ENCODE measurements around the gene QRICH2. TPM values are rescaled to one million over a fixed set of nuclear protein-coding genes. Genes with fewer than 3 reads are reported as not detected.

Gene QRICH2
- total and polyA plus RNA-seq, 9 of the 15 experiments (the other 6 are each of a cell fraction or from before 2014, with no cell fraction given) = 0.03 to 1.6 (median 0.81) TPM

DNA sequence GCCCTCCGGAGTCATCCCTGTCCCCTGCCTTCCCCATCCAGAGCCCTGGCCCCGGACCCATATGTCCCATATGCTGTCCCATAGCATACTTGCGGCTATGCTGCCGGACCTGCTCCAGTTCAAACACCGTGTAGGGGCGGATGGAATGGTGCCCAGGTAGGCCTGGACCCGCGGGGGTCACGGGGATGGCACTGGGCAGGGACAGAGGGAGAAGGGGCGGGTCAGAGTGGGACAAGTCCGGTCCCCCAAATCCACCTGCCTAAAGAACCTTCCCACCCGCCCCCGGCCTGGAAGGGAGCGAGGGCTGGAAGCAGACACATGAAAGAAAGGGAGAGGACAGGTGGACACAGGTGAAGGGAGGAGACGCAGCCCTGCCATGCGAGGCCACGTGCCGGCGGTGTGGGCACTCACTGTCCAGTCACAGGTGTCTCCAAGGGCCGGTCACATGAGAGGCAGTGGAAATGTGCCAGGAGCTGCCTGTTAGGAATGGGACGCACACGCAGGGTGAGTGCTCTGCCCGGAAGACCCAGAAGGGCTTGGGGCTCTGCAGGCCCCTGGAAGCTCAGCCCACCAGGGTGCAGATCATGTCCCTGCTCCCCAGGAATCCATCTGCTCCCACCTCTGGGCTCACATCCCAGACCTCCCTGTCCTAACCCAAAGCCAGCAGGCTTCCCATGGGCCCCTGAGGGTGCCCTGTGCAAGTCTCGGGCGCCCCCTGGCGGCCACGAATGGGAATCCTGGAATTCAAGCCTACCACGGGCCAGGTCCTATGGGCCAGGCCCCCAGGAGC lies 28.9 kb downstream of the QRICH2 start (continued):
- TF ChIP-seq PBX2 (CRISPR knock-in tag; IDR thresholded peaks at IDR 0.05; ENCODE audit: low read depth) = no peak
- no peak for TF ChIP-seq PBX2 (tag; conservative IDR thresholded peaks at IDR 0.05; ENCODE audit: low read depth)
- TF ChIP-seq, protein P1, sequence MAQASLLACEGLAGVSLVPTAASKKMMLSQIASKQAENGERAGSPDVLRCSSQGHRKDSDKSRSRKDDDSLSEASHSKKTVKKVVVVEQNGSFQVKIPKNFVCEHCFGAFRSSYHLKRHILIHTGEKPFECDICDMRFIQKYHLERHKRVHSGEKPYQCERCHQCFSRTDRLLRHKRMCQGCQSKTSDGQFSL (CRISPR knock-in tag; IDR thresholded peaks at IDR 0.05) = 0 out of 2 replicates have a peak, but pooled peaks have one; percentile 21
- TF ChIP-seq, protein P1 (tag; IDR thresholded peaks at IDR 0.05) = no peak
- TF ChIP-seq STAG1 (CRISPR knock-in tag; IDR thresholded peaks at IDR 0.05; ENCODE audit: borderline replicate concordance) = peak; percentile 96
- TF ChIP-seq ZFP1 (CRISPR knock-in tag; IDR thresholded peaks at IDR 0.05) = no peak
- TF ChIP-seq DACH1 (IDR thresholded peaks at IDR 0.05; ENCODE audit: partially characterized antibody) = no peak
- TF ChIP-seq MCM3 (IDR thresholded peaks at IDR 0.05) = no peak
- 0 out of 2 replicates have a peak, but pooled peaks have one; percentile 16 for TF ChIP-seq L3MBTL2 (IDR thresholded peaks at IDR 0.05)
- no peak for TF ChIP-seq ZBTB8A (IDR thresholded peaks at IDR 0.05; ENCODE audit: partially characterized antibody)
- TF ChIP-seq SMAD3 (CRISPR knock-in tag; conservative IDR thresholded peaks at IDR 0.05) = no peak
- no peak for TF ChIP-seq CEBPG (CRISPR knock-in tag; IDR thresholded peaks at IDR 0.05)
- no peak for TF ChIP-seq CEBPG (tag; conservative IDR thresholded peaks at IDR 0.05 in 1 of 2, IDR thresholded peaks at IDR 0.05 in 1 of 2)
- TF ChIP-seq FOXA1 (IDR thresholded peaks at IDR 0.05; ENCODE audit: borderline replicate concordance) = no peak
- TF ChIP-seq ZNF766 (CRISPR knock-in tag; conservative IDR thresholded peaks at IDR 0.05) = no peak
- no peak for TF ChIP-seq ZFP91 (CRISPR knock-in tag; IDR thresholded peaks at IDR 0.05)
- no peak for TF ChIP-seq MEIS2 (IDR thresholded peaks at IDR 0.05; ENCODE audit: partially characterized antibody)
- TF ChIP-seq PCBP2 (IDR thresholded peaks at IDR 0.05; ENCODE audit: low read depth, low read length, poor library complexity, severe bottlenecking) = no peak
- no peak for TF ChIP-seq RUNX1 (IDR thresholded peaks at IDR 0.05; ENCODE audit: low read depth)
- TF ChIP-seq RBM25 (IDR thresholded peaks at IDR 0.05; ENCODE audit: low read depth, low read length, severe bottlenecking) = no peak
- TF ChIP-seq ZNF263 (CRISPR knock-in tag; IDR thresholded peaks at IDR 0.05; ENCODE audit: borderline replicate concordance) = no peak; the same call in 1 of the 2 replicates
- TF ChIP-seq, protein P2, sequence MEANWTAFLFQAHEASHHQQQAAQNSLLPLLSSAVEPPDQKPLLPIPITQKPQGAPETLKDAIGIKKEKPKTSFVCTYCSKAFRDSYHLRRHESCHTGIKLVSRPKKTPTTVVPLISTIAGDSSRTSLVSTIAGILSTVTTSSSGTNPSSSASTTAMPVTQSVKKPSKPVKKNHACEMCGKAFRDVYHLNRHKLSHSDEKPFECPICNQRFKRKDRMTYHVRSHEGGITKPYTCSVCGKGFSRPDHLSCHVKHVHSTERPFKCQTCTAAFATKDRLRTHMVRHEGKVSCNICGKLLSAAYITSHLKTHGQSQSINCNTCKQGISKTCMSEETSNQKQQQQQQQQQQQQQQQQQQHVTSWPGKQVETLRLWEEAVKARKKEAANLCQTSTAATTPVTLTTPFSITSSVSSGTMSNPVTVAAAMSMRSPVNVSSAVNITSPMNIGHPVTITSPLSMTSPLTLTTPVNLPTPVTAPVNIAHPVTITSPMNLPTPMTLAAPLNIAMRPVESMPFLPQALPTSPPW (CRISPR knock-in tag; IDR thresholded peaks at IDR 0.05) = no peak

Measured in K562 (cell line).